K562 (cell line): ENCODE data around the gene PNPLA1. TPM values are rescaled to one million over a fixed set of nuclear protein-coding genes. Genes with fewer than 3 reads are reported as not detected.

Experiments
- AFF4 ChIP-seq: sonication (generic); formaldehyde crosslinking; IDR thresholded peaks from 2 replicates; pipeline ENCODE4 v1.8.0; 2023; ENCODE audit warnings: mild to moderate bottlenecking, missing genetic modification reagents
- CBFA2T3 ChIP-seq: fragments of 450-650 bp; IDR thresholded peaks from 2 replicates; pipeline ENCODE4 v1.6.1; 2017
- ETV5 ChIP-seq: sonication (generic); formaldehyde crosslinking; IDR thresholded peaks from 2 replicates; pipeline ENCODE4 v1.4.0; 2020; ENCODE audit warnings: low read depth, mild to moderate bottlenecking, missing genetic modification reagents
- FOXP4 ChIP-seq: sonication (generic); formaldehyde crosslinking; IDR thresholded peaks from 2 replicates; pipeline ENCODE4 v1.8.0; 2022; ENCODE audit warnings: mild to moderate bottlenecking, missing genetic modification reagents, borderline replicate concordance
- KAT2B ChIP-seq: IDR thresholded peaks from one replicate; pipeline ENCODE4 v1.6.1; 2012; ENCODE audit warnings: low read depth, mild to moderate bottlenecking, control low read depth, inconsistent platforms, low read length, moderate library complexity
- KDM5B ChIP-seq: fragments of 200-600 bp; sonication (generic); IDR thresholded peaks from 2 replicates; pipeline ENCODE4 v1.6.1; 2012; ENCODE audit warnings: low read depth, mild to moderate bottlenecking, moderate library complexity, low read length, control low read depth, inconsistent platforms; ENCODE audit not compliant: insufficient replicate concordance
- KHSRP ChIP-seq: fragments of 450-650 bp; IDR thresholded peaks from 2 replicates; pipeline ENCODE4 v1.6.1; 2017
- NUFIP1 ChIP-seq: fragments of 450-650 bp; IDR thresholded peaks from 2 replicates; pipeline ENCODE4 v1.6.1; 2018; ENCODE audit not compliant: partially characterized antibody
- POLR2AphosphoS2 ChIP-seq: IDR thresholded peaks from 2 replicates; pipeline ENCODE4 v1.6.1; 2012; ENCODE audit warnings: low read length, improper control_type of control experiment
- RBFOX2 ChIP-seq: fragments of 200-400 bp; formaldehyde crosslinking; IDR thresholded peaks from 2 replicates; pipeline ENCODE4 v1.6.1; 2017; ENCODE audit warnings: low read depth, mild to moderate bottlenecking, low read length, moderate library complexity
- SMAD1 ChIP-seq: fragments of 150-350 bp; IDR thresholded peaks from 2 replicates; pipeline ENCODE4 v1.6.1; 2014; ENCODE audit warnings: low read length, low read depth; ENCODE audit not compliant: partially characterized antibody
- SMARCA4 ChIP-seq: fragments of 450-650 bp; IDR thresholded peaks from 2 replicates; pipeline ENCODE4 v1.6.1; 2016
- SMARCC2 ChIP-seq: fragments of 450-650 bp; IDR thresholded peaks from 2 replicates; pipeline ENCODE4 v1.6.1; 2017; ENCODE audit warnings: antibody characterized with exemption, moderate library complexity, mild to moderate bottlenecking, low read depth
- SNIP1 ChIP-seq: fragments of 450-650 bp; IDR thresholded peaks from 2 replicates; pipeline ENCODE4 v1.7.1; 2017; ENCODE audit warnings: low read depth, mild to moderate bottlenecking
- SRSF3 ChIP-seq: fragments of 200-400 bp; formaldehyde crosslinking; IDR thresholded peaks from 2 replicates; pipeline ENCODE4 v1.6.1; 2016; ENCODE audit warnings: mild to moderate bottlenecking, low read length, moderate library complexity; ENCODE audit not compliant: insufficient read depth
- YBX1 ChIP-seq: fragments of 450-650 bp; IDR thresholded peaks from 2 replicates; pipeline ENCODE4 v1.7.1; 2016; ENCODE audit warnings: mild to moderate bottlenecking
- ZC3H11A ChIP-seq: IDR thresholded peaks from 2 replicates; pipeline ENCODE4 v1.6.1; 2012; ENCODE audit warnings: low read depth, low read length, improper control_type of control experiment
- ZFP36 ChIP-seq: fragments of 150-350 bp; IDR thresholded peaks from 2 replicates; pipeline ENCODE4 v1.6.1; 2018; ENCODE audit warnings: low read length, low read depth; ENCODE audit not compliant: partially characterized antibody
- ZMIZ1 ChIP-seq, 2 experiments: fragments of 150-350 bp in 1 of 2; IDR thresholded peaks; 2 replicates each; pipeline ENCODE4 v1.6.1; 2012 to 2016; ENCODE audit warnings: low read depth in 2 of 2, low read length in 2 of 2, mild to moderate bottlenecking in 1 of 2, moderate library complexity in 1 of 2
- ZNF324 ChIP-seq: fragments of 250-450 bp; sonication (Bioruptor Pico); IDR thresholded peaks from 2 replicates; pipeline ENCODE4 v1.4.0; 2020; ENCODE audit warnings: mild to moderate bottlenecking
- ZNF507 ChIP-seq: conservative IDR thresholded peaks from 2 replicates; pipeline ENCODE4 v1.6.1; 2017; ENCODE audit warnings: missing genetic modification characterization, missing compliant biosample characterization
- polyA plus RNA-seq, 8 experiments: library from polyadenylated mRNA; depleted of rRNA in 4 of 8; stranded (reverse) in 5 of 8; unstranded in 3 of 8; fragments of >200 nt; fragmentation: Nextera tagmentation in 2 of 8; fragmentation: Illumina TruSeq in 1 of 8; extraction: Ambion mirVana in 2 of 8; extraction: Trizol in 1 of 8; gene quantifications; 2 replicates each; pipeline versions ENCODE4 v1.2.1 to v1.2.3, GENCODE V29; 2011 to 2014; ENCODE audit warnings: inconsistent platforms in 1 of 8, missing spikeins in 1 of 8
- total RNA-seq, 7 experiments: library from RNA; depleted of rRNA in 6 of 7; stranded (reverse); fragments of >200 nt in 6 of 7; fragmentation: Illumina TruSeq in 2 of 7; extraction: Trizol in 2 of 7; gene quantifications; 2 replicates each; pipeline versions ENCODE4 v1.2.1 to v1.2.3, GENCODE V29; 2011 to 2021; ENCODE audit warnings: low replicate concordance in 1 of 7

Gene PNPLA1
- total and polyA plus RNA-seq, 9 of the 15 experiments (the other 6 are each of a cell fraction or from before 2014, with no cell fraction given): 0.04 to 0.27 (median 0.13) TPM; not detected in 2

GRCh38 chr6:36334832-36335459 is 65.1 kb downstream of the PNPLA1 start (continued):
- TF ChIP-seq RBFOX2: no peak
- TF ChIP-seq ZC3H11A: no peak
- TF ChIP-seq SMARCA4: peak; percentile 29; the same call in 1 of the 2 replicates
- TF ChIP-seq SRSF3: no peak
- no peak for TF ChIP-seq KHSRP
- TF ChIP-seq ETV5 (CRISPR knock-in tag): no peak
- TF ChIP-seq KAT2B: no peak
- peak; percentile 1 for TF ChIP-seq ZFP36
- TF ChIP-seq ZNF507 (tag): no peak
- TF ChIP-seq NUFIP1: no peak
- TF ChIP-seq SMAD1: no peak
- no peak for TF ChIP-seq AFF4 (CRISPR knock-in tag)
- no peak for TF ChIP-seq ZMIZ1 (IDR thresholded peaks at IDR 0.05; ENCODE audit: low read depth in 2 of 2, low read length in 2 of 2)
- TF ChIP-seq FOXP4 (CRISPR knock-in tag): no peak
- no peak for TF ChIP-seq SMARCC2
- no peak for TF ChIP-seq KDM5B
- TF ChIP-seq SNIP1: no peak
- TF ChIP-seq ZNF324: no peak
- TF ChIP-seq YBX1: no peak
- no peak for TF ChIP-seq CBFA2T3
- TF ChIP-seq POLR2AphosphoS2: no peak
